GM21423 (cell line): ENCODE results near the gene SUN3.
"Not testable (repeated sequence)": the region's sequence is repeated elsewhere in the genome, so short reads cannot be mapped to it uniquely, and the experiment has no call there.

Source experiments
- ATAC-seq: cut with Tn5 transposase; IDR thresholded peaks from one replicate; pipeline ENCODE4 v1.9.1; 2021; ENCODE audit warnings: mild to moderate bottlenecking, moderate library complexity; ENCODE audit not compliant: unreplicated experiment

Gene SUN3

DNA sequence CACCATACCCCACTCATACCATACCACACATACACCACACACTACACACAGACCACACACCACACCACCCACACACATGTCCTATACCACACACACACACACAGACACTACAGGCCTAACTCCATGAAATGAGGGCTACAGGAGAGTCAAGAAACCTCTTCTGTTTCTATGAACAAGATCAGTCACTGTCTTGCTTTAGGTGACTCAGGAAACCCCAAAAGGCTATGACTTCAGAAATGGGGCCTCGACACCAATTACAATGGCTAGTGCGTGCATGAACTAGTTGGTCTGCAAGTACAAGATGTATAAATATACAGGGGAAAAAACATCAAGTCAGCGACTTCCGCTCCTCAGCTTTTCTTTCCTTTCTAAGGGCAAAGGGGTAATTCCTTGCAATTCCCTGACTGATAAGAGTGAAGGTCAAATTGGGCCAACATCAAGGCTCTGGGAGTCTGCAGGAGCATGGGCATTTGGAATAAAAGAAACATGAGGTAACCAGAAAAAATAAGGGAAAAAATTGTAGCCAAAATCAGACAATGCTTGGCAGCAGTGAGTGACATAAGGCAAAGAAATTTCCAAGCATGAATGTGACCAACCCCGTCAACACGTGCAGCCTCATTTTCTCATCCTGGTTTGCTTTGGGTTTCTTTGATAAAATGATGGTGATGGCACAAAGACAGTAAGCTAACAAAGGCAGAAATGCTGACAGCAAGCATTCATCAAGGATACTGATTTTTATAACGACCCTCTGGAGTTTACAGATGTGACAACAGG is 82.1 kb downstream of the SUN3 start:
- ATAC-seq = no peak

DNA sequence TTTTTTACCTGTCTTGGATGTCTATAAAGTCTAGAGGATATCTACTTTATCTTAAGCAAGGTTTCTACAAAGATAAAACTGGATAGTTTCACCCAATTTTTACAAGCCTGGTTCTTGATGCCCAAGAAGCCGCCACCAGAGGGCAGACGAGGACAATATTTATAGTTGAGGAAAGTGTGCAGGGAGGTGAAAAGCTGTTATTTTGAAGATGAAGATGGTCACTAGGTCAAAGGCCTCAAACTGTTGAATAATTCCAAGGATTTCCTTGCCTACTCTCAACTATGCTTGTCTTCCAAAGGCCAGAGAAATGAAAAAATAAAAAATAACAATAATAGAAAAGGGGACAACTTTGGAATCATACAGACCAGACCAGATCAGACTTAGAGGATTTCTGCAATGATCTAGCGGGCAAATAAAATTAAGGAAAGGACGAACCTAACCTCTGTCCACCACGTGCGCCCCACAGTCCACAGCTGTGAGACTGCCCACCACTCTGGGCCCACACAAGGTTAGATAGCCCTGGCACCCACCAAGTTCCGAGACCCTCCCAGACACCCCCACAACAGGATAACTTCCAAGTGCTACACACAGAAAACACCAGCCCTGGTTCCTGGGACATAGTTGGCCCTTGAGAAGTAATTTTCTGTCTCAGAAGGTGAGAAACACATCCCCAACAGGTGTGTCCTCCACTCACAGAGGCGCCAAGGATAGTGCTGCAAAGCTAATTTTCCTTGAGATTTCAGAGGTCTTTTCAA is 83.5 kb downstream of the SUN3 start:
- no peak for ATAC-seq

DNA sequence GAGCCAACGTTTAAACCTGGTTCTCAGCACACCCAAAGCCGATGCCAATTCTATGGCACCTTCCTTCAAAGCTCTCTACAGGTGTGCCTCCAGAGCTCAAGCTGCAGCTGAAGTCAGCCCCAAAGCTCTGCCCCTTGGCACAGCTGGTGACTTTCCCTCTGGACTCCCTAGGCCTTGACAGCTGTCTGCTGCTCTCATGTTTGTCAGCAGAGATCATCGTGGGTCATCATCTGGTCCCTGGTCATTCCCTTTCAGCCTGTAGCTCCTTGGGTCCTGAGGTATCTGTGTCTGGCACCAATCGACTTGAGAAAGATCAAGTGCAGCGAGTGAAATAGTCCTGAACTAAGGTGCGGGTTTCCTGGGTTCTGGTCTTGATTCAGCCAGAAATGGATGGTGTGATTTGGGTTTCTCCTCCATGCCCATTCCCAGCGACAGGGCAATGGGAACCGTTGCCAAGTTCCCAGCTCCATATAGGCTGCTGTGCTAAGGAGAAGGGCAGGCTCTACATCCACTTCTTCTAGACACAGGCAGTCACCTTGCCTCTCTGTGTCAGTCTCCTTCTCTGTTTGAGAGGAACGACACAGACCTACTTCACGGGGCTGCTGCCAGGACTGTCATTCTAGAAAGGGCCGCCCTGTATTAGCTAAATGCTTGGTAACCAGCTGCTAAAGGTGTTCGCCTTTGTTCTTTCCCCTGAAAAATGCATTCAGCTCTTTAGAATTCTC is 84.2 kb downstream of the SUN3 start:
- ATAC-seq = no peak

DNA sequence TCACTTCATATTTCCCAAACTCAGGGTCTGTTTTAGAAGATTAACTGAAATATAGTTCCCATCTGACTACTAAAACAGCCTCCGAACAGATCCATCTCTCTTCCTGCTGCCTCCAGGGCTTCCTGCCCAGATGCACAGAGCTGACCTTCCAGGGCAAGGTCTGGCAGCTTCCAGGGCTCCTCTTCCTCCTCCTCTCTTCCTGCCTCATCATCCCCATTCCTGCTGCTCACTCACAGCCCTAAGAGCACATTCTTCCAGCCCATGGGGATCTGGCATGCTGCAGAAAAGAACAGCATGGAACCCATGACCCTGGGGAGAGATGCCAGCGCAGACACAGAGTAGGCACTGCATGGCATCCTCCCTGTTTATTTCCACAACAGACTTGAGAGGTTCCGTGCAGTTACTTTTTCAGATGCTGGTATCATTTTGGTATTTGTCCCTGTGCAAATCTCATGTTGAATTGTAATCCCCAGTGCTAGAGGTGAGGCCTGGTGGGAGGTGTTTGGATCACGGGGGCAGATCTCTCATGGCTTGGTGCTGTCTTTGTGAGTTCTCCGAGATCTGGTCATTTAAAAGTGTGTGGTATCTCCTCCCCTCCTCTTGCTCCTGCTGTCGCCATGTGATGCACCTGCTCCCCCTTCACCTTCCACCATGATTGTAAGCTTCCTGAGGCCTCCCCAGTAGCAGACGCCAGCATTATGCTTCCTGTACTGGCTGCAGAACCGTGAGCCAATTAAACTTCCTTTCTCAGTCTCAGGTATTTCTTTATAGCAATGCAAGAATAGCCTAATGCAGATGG is 85.0 kb downstream of the SUN3 start:
- no peak for ATAC-seq

DNA sequence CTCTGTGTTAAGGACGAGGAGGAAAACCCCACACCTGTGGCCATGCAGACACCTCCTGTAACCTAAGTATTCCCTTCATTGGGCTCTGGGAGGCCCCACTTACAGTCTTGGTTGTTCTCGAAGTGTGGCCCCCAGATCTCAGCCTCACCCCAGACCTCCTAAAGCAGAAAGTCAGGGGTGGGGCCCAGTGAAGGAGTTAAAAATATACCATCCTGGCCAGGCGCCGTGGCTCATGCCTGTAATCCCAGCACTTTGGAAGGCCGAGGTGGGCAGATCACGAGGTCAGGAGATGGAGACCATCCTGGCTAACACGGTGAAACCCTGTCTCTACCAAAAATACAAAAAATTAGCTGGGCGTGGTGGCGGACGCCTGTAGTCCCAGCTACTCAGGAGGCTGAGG is 86.3 kb downstream of the SUN3 start:
- ATAC-seq = not testable (repeated sequence)

DNA sequence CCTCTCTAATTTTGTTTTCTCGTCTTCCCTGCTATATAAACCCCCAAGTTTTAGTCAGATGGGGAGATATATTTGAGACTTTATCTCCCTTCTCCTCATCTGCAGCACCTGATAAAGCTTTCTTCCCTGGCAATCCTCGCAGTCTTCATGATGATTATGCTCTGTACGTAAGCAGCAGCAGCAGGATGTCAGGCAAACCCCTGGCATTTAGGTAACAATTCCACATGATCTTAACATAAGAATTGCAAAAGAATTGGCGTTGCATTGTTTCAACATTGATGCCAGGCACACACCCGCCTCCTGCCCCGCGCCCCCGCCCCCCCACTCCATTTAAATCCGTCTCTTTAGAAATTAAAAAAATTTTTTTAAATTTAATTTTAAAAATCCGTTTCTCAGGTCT is 86.8 kb downstream of the SUN3 start:
- no peak for ATAC-seq

DNA sequence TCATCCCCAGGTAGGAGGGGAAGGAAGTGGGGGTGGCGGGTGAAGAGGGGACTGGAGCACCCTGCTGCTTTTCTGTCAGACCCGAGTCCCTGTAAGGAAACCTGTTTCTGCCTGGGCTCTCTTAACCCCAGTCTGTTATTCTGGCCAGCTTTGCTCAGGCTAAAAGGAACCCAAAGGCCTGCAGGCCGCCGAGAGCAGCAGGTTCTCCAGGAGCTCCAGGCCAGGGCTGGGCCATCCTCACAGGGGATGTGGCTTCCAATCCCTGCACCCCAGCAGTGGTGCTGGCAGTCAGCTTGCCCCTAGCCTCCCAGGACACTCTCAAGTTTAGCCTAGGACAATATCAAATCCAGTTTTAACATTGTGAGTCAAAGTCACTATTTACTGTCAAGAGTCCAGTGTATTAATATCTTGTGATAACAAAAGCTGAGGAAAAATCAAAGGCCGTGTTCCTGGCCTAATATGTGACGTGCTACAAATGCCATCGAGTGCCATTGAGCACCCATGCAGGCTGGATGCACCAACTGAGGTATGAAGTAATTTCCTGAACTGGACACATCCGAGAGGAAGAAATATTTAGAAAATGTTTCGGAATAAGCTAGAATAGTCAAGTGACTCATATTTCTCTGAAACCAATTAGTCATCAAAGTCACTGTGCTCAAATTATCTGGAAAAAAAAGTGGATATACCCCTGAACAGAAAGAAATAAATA is 87.6 kb downstream of the SUN3 start:
- no peak for ATAC-seq

DNA sequence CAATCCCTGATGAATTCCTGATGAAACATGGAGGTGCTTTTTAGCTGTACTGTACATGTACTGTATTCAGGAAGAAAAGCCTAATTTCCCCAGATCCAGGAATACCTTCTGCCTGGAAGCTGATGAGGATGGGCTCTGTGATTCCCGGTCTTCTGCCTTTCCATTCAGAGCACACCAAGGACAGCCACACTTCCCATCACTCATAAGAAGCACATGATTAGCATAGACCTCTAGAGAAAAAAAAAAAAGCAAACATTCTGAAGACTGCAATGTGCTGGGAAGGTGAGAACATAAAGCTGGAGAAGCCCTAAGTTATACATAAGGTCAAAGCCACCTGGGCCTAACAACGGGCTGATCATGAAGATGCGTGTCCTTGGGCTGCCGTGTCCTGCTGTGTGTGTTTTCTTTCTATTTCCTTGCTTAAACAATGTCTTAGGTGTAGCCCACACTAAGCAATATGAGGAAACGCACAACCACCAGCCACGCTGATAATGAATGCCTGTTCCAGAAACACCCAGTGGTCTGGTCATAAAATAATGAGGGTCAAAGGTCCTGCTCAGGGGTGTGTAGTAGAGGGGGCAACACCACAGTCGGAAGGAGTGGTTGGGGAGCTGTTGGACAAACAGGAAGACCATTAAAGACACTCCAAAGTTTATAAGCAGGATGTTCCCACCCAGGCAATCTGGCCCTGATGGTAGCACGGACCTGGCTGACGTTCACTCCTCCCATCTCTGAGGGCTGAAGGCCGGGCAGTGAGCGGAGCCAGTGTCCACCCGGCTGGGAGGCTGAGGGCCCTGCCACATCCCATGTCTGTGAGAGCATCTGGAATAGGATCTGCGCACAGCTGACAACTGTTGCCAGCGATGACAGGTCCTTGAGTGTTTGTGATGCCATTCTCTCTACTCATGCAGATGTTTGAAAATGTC is 88.6 kb downstream of the SUN3 start:
- ATAC-seq = no peak

DNA sequence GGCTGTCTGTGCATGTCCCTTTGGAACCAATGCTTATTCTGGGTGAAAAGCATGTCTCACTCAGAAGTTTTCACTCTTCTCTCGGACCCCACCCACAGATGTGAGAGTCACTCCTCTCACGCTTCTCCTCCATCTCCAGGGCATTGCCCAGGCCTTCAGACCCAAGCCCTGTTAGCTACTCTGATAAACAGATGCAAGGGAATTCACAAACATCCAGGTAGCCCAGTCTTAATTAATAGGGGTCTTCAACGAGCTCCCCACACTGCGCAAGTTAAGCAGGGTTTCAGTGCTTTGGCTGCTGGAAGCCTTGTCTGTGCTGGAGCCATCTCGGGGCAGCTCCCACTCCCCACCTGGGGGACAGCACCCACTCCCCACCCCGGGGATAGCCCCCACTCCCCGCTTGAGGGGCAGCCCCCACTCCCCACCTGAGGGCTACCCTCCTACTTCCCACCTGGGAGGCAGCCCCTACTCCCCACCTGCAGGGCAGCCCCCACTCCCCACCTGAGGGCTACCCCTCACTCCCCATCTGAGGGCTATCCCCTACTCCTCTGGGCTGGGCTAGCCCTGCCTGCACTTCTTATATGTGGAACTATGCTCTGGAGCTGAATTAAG is 89.4 kb downstream of the SUN3 start:
- ATAC-seq = no peak

DNA sequence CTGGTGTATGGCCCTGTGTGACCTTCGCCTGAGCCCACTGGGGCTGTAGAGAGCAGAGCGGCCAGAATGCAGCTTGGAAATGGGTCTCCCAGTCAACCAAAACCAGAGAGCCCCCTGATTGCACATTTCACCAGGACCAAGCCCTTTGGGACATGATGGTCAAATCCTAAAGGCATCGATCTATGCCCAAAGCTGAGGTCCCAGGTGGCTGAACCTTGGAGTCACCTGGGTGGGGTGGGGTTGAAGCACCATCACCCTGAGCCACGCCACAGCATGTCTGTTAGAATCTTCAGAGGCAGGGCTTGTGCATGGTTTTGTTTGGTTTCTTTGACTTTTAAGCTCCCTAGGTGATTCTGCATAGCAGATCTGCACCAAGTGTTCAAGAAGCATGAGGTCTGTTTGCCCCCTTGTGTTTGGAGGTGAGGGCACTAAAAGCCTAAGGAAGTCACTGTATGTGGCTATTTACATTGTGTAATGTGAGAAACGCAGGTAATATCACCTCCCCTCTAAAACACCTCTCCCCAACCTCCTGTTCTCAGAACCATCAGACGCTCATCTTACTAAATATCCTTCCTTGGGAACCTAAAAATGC is 90.2 kb downstream of the SUN3 start:
- no peak for ATAC-seq

DNA sequence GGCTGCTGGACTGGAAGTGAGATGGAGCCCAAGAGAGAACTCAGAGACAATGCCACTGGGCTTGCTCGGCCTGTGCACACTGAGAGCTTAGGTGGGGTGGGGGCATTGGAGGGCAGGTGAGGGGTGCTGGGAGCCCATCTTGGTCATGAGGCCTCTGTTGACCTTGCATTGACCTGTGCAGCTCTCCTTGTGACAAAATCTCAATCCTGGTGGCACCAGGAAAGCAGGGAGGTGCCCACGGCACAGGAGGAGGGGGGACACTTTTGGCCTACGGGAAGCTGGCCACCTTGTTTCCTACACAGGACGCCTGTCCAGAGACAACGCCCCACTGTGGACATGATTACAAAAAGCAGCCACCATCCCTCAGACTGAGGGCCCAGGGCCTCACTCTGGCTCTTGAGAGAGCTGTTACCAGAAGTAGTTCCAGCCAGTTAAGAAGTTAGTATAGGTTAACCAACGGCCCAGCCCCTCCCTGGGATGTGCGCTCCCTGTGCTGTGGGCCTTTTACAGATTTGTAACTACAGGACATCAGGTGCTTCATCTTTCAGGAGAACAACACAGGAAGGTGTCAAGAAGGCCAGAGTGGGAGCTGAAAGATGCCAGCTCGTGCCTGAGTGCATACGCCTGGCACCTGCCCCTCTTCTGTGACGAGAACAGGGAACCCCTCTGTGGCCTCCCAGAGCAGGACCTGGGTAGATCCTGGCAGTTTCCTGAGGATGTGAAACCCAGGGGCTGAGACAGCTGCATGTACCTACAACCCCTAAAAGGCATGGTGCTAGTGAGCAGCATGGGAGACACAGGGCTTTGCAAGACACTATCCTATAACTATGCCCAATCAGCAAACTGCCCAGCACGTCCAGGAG is 91.0 kb downstream of the SUN3 start:
- ATAC-seq = peak; percentile 61
